IMR-90 (cell line): ENCODE data around the gene ZBTB24.

ENCODE experiments used
- CEBPB ChIP-seq: IDR thresholded peaks from 2 replicates; pipeline ENCODE4 v1.6.1; 2012; ENCODE audit warnings: low read depth, low read length, improper control_type of control experiment
- MAFK ChIP-seq: IDR thresholded peaks from 2 replicates; pipeline ENCODE4 v1.6.1; 2012; ENCODE audit warnings: low read depth, low read length, improper control_type of control experiment
- POLR2A ChIP-seq: IDR thresholded peaks from 2 replicates; pipeline ENCODE4 v1.6.1; 2012; ENCODE audit warnings: mild to moderate bottlenecking, low read depth, low read length
- SMC3 ChIP-seq: fragments of 150-350 bp; IDR thresholded peaks from 2 replicates; pipeline ENCODE4 v1.6.1; 2016; ENCODE audit warnings: low read depth, mild to moderate bottlenecking, antibody characterized with exemption, low read length, moderate library complexity
- TF ChIP-seq, protein P1 (sequence below): conservative IDR thresholded peaks from 2 replicates; pipeline ENCODE4 v1.5.1; 2012; ENCODE audit warnings: mild to moderate bottlenecking, low read depth, low read length, improper control_type of control experiment
- TF ChIP-seq, protein P2 (sequence below): fragments of 150-350 bp; IDR thresholded peaks from 2 replicates; pipeline ENCODE4 v1.6.1; 2017; ENCODE audit warnings: mild to moderate bottlenecking, antibody characterized with exemption, low read length, low read depth

DNA sequence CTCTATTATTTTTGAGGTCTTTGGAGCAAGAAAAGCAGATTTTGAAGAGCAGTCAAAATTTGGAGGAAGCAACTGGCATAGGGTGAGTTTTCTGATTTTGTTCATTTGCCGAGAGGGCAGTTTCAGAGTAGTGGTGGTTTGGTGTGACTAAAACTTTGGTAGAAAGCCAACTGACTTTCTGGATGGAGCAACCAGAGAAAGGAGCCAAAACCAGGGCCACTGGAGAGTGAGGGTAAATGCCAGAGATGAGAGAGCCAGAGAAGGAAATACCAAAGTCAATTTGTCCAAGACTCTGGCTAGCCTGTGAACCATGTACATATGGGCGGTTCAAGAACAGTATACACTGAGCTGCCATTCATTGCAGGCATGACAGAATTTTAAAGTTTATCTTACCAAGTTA lies 40.5 kb upstream of the ZBTB24 start:
- TF ChIP-seq, protein P1, sequence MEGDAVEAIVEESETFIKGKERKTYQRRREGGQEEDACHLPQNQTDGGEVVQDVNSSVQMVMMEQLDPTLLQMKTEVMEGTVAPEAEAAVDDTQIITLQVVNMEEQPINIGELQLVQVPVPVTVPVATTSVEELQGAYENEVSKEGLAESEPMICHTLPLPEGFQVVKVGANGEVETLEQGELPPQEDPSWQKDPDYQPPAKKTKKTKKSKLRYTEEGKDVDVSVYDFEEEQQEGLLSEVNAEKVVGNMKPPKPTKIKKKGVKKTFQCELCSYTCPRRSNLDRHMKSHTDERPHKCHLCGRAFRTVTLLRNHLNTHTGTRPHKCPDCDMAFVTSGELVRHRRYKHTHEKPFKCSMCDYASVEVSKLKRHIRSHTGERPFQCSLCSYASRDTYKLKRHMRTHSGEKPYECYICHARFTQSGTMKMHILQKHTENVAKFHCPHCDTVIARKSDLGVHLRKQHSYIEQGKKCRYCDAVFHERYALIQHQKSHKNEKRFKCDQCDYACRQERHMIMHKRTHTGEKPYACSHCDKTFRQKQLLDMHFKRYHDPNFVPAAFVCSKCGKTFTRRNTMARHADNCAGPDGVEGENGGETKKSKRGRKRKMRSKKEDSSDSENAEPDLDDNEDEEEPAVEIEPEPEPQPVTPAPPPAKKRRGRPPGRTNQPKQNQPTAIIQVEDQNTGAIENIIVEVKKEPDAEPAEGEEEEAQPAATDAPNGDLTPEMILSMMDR, result no peak
- TF ChIP-seq CEBPB (no peak), MAFK (no peak), POLR2A (no peak), SMC3 (no peak)
- TF ChIP-seq, protein P2, sequence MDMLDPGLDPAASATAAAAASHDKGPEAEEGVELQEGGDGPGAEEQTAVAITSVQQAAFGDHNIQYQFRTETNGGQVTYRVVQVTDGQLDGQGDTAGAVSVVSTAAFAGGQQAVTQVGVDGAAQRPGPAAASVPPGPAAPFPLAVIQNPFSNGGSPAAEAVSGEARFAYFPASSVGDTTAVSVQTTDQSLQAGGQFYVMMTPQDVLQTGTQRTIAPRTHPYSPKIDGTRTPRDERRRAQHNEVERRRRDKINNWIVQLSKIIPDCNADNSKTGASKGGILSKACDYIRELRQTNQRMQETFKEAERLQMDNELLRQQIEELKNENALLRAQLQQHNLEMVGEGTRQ, result no peak
